Karpas-422 (cell line): ENCODE measurements around the gene TRIM43. TPM values are rescaled to one million over a fixed set of nuclear protein-coding genes. Genes with fewer than 3 reads are reported as not detected.
A peak's percentile ranks its signal among the peaks of the same experiment; 100 is the strongest.
"Not testable (repeated sequence)": the region's sequence is repeated elsewhere in the genome, so short reads cannot be mapped to it uniquely, and the experiment has no call there.

Source experiments
- DNase-seq: peaks from one replicate; pipeline ENCODE4 v3.0.0-alpha.2; 2015
- H2AFZ ChIP-seq: fragments of 200-600 bp; sonication (generic); 2 replicates; pipeline ENCODE4 v1.6.1; 2014; ENCODE audit warnings: antibody characterized with exemption, low read length, mixed read lengths
- H3K27ac ChIP-seq: fragments of 200-600 bp; sonication (generic); 2 replicates; pipeline ENCODE4 v1.5.1; 2014; ENCODE audit warnings: mild to moderate bottlenecking, low read length, moderate library complexity
- H3K27me3 ChIP-seq: fragments of 200-600 bp; sonication (generic); 2 replicates; pipeline ENCODE4 v1.6.1; 2014; ENCODE audit warnings: low read length, mixed read lengths
- H3K36me3 ChIP-seq: fragments of 200-600 bp; sonication (generic); 2 replicates; pipeline ENCODE4 v1.6.1; 2014; ENCODE audit warnings: low read length, mixed read lengths; ENCODE audit not compliant: insufficient read depth
- H3K4me1 ChIP-seq: fragments of 200-600 bp; sonication (generic); 2 replicates; pipeline ENCODE4 v1.6.1; 2014; ENCODE audit warnings: mild to moderate bottlenecking, low read length, mixed read lengths
- H3K4me2 ChIP-seq: fragments of 200-600 bp; sonication (generic); 2 replicates; pipeline ENCODE4 v1.6.1; 2014; ENCODE audit warnings: low read length, low read depth, mild to moderate bottlenecking; ENCODE audit not compliant: poor library complexity, severe bottlenecking
- H3K4me3 ChIP-seq: fragments of 200-600 bp; sonication (generic); 2 replicates; pipeline ENCODE4 v1.5.1; 2014; ENCODE audit warnings: mild to moderate bottlenecking, antibody characterized with exemption, low read length, mixed read lengths
- H3K79me2 ChIP-seq: fragments of 200-600 bp; sonication (generic); 2 replicates; pipeline ENCODE4 v1.6.1; 2014; ENCODE audit warnings: mild to moderate bottlenecking, low read length, mixed read lengths
- H3K9ac ChIP-seq: fragments of 200-600 bp; sonication (generic); 2 replicates; pipeline ENCODE4 v1.6.0; 2014; ENCODE audit warnings: low read length
- H3K9me2 ChIP-seq: fragments of 200-600 bp; sonication (generic), shearing (Covaris generic); replicated peaks from 2 replicates; pipeline ENCODE4 v1.6.0; 2014; ENCODE audit warnings: mild to moderate bottlenecking, low read length, moderate library complexity; ENCODE audit not compliant: insufficient read depth
- H3K9me3 ChIP-seq: fragments of 300-700, 200-600 bp; sonication (generic); 2 replicates; pipeline ENCODE4 v1.6.1; 2014; ENCODE audit warnings: low read length, mixed read lengths
- H4K20me1 ChIP-seq: fragments of 200-600 bp; sonication (generic); 2 replicates; pipeline ENCODE4 v1.6.1; 2014; ENCODE audit warnings: mild to moderate bottlenecking, antibody characterized with exemption, low read length, low read depth; ENCODE audit not compliant: insufficient read depth
- total RNA-seq: library from RNA; depleted of rRNA; stranded (reverse); fragments of >200 nt; shearing (Covaris generic); gene quantifications from 2 replicates; pipeline ENCODE4 v1.2.3, GENCODE V29; 2014; ENCODE audit warnings: low replicate concordance; rRNA removed

TRIM43 gene
- not detected in 2 replicates for total RNA-seq

DNA sequence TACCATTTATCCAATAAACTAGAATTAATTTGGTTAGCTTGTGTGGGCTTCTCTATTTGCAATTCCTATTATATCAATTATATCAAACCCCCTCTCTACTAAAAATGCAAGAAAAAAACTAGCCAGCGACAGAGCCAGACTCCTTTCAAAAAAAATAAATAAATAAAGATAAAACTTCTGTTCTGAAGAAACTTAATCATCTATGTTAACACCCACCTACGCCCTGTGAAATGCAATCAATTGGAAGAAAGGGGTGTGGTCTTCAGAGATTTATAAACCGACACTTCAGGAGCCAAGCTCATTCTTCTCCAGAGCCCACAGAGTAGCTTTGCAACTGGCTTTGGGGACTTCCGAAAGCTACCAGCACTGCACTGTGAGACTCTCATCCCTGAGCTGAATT is at the start of gene TRIM43:
TRIM43 (plus strand) TSS at position 301 of the 400 bp plus-strand sequence. CDS start 2,023 bp downstream, outside the sequence.
- H3K4me3 ChIP-seq, H3K79me2 ChIP-seq, H2AFZ ChIP-seq, H3K27me3 ChIP-seq, H3K9me3 ChIP-seq, H3K4me1 ChIP-seq, H3K27ac ChIP-seq, H3K4me2 ChIP-seq, H3K9ac ChIP-seq, H3K36me3 ChIP-seq, H4K20me1 ChIP-seq, H3K9me2 ChIP-seq, DNase-seq: not testable (repeated sequence)

DNA sequence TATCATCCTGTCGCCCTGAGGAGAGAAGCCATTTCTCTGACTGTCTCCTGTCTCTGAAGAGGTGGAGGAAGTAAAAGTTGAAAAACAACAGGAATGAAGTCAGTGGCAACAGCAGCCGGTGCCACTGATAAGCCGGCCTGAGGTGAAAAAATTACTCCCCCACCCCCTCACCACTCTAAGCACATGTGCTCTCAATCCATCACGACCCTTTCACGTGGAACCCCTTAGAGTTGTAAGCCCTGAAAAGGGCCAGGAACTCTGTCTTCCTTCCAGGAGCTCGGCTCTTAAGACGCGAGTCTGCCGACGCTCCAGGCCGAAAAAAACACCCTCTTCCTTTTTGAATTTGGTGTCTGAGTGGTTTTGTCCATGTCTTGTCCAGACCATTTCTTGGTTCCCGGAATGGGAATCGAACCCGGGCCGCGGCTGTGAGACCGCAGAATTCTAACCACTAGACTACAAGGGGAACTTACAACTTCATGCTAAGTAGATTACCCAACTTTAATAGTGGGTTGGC is 40.7 kb upstream of the TRIM43 start:
- no peak overlapping the region for H3K27ac ChIP-seq
- no peaks in the 10 kb centered on the region for H3K4me1 ChIP-seq
- H3K36me3 ChIP-seq = no peaks in the 10 kb centered on the region
- H3K79me2 ChIP-seq = no peaks in the 10 kb centered on the region
- H3K9me2 ChIP-seq = no peaks in the 10 kb centered on the region
- H3K4me3 ChIP-seq = no peak overlapping the region
- no peak overlapping the region for H3K4me2 ChIP-seq
- no peaks in the 10 kb centered on the region for H3K27me3 ChIP-seq
- H3K9ac ChIP-seq = no peak overlapping the region
- no peaks in the 10 kb centered on the region for H3K9me3 ChIP-seq
- DNase-seq = no peak
- H4K20me1 ChIP-seq = no peaks in the 10 kb centered on the region
- no peak overlapping the region for H2AFZ ChIP-seq

DNA sequence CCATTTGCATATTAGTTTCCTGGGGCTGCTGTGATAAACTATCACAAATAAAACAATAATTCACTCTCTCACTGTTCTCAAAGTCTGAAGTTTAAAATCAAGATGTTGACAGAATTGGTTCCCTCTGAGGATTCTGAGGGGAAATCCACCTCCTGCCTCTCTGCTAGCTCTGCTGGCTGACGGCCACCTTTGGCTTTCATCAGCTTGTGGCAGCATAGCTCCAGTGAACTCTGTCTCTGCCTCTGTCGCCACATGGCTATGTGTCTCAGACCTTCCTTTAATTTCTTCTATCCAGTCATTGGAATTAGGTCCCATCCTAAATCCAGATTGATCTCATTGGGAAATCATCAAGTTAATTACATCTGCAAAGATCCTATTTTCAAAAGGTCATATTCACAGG is 38.9 kb upstream of the TRIM43 start:
- Histone ChIP-seq H3K4me3 (no peak overlapping the region), H4K20me1 (no peaks in the 10 kb centered on the region), H3K4me2 (no peak overlapping the region), H3K36me3 (no peaks in the 10 kb centered on the region), H3K4me1 (no peaks in the 10 kb centered on the region), H3K79me2 (no peaks in the 10 kb centered on the region), H2AFZ (no peak overlapping the region), H3K27ac (no peak overlapping the region), H3K9me3 (no peaks in the 10 kb centered on the region), H3K9me2 (no peaks in the 10 kb centered on the region), H3K27me3 (no peaks in the 10 kb centered on the region), H3K9ac (no peak overlapping the region)
- DNase-seq = no peak

DNA sequence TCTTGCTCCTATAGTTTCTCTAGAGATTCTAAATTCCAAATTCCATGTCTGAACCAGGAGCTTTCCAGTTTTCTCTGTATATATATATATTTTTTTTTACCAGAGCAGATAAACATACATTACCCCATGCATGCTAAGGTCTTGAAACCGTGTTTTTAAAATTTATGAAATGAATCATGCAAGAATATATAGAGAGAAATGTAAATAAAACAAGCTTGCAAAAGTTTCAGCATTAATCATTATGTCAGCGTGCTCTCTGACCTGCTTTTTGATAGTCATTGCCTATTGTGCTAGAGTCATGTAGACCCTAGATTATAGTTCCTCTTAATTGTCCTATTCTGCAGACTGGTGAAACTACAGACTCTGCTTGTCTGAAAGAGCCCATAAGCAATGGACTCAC is 22.6 kb upstream of the TRIM43 start:
- H3K4me2 ChIP-seq = no peak overlapping the region
- H3K4me1 ChIP-seq = no peaks in the 10 kb centered on the region
- no peaks in the 10 kb centered on the region for H3K9me3 ChIP-seq
- H3K27me3 ChIP-seq = no peaks in the 10 kb centered on the region
- H4K20me1 ChIP-seq = no peaks in the 10 kb centered on the region
- H3K36me3 ChIP-seq = no peaks in the 10 kb centered on the region
- H3K27ac ChIP-seq = no peak overlapping the region
- H3K9ac ChIP-seq = no peak overlapping the region
- no peaks in the 10 kb centered on the region for H3K9me2 ChIP-seq
- no peak overlapping the region for H3K4me3 ChIP-seq
- DNase-seq = no peak
- H3K79me2 ChIP-seq = no peaks in the 10 kb centered on the region
- no peak overlapping the region for H2AFZ ChIP-seq

DNA sequence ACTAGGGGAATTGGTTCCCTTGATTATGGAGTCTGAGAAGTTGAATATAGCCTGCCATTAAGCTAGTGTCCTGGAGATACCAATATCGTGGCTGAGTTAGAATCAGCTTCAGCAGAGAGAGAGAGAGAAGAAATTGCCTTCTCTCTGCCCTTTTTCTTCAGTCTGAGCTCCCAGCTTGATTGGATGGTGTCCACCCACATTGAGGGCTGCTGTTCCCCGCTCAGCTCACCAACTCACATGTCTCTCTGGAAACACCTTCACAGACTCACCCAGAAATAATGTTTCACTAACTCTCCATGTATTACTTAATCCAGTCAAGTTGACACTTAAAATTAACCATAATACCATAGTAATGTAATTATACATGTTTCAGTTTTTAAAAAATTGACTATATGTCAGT is 17.9 kb upstream of the TRIM43 start:
- Histone ChIP-seq H3K4me3 (no peak overlapping the region), H3K27ac (no peak overlapping the region), H3K9ac (no peak overlapping the region), H4K20me1 (no peaks in the 10 kb centered on the region), H3K79me2 (no peaks in the 10 kb centered on the region), H3K4me1 (no peaks in the 10 kb centered on the region; the same call in 1 of the 2 replicates), H3K36me3 (no peaks in the 10 kb centered on the region), H2AFZ (no peak overlapping the region), H3K27me3 (no peaks in the 10 kb centered on the region), H3K9me2 (no peaks in the 10 kb centered on the region), H3K4me2 (no peak overlapping the region), H3K9me3 (no peaks in the 10 kb centered on the region)
- DNase-seq = no peak

DNA sequence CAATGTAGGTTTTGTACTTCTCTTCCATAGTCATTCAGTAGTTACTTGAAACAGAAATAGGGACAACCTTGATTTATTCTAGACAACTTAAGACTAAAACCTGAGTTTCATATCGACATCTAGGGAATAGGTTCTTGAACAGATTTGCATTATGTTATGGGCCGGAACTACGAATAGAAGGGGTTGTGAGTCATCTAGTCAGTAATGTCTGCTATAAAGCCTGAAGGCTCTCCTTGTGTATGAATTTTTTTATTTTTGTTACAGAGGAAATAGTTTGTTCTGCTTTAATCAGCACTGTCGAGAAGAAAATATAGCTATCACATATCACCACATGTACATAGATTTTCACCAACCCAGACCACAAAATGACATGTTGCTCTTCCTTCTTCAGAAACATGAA is 17.3 kb upstream of the TRIM43 start:
- Histone ChIP-seq H3K4me3 (no peak overlapping the region), H3K9me2 (no peaks in the 10 kb centered on the region), H4K20me1 (no peaks in the 10 kb centered on the region), H3K4me2 (no peak overlapping the region), H3K9me3 (no peaks in the 10 kb centered on the region), H3K4me1 (no peaks in the 10 kb centered on the region; the same call in 1 of the 2 replicates), H3K9ac (no peak overlapping the region), H2AFZ (no peak overlapping the region), H3K27me3 (no peaks in the 10 kb centered on the region), H3K36me3 (no peaks in the 10 kb centered on the region), H3K27ac (no peak overlapping the region), H3K79me2 (no peaks in the 10 kb centered on the region)
- peak; percentile 44 for DNase-seq

DNA sequence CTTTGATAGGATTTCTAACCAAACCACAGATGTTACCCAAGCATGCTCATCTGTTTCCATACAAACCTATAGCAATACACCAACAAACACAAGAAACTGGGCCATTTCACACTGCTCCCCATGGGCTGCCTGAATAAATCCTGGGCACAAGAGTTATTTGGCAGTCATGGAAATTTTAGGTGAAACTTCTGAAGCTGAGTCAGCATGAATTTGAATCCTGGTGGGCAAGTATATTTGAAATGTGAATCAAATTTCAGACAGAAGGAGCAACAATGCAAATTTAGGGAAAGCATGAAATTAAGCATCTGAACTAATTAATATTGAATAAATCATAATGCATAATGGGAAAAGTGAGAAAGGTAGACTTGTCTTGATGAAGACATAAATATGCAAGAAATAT is 15.9 kb upstream of the TRIM43 start:
- no peak overlapping the region for H3K4me2 ChIP-seq

DNA sequence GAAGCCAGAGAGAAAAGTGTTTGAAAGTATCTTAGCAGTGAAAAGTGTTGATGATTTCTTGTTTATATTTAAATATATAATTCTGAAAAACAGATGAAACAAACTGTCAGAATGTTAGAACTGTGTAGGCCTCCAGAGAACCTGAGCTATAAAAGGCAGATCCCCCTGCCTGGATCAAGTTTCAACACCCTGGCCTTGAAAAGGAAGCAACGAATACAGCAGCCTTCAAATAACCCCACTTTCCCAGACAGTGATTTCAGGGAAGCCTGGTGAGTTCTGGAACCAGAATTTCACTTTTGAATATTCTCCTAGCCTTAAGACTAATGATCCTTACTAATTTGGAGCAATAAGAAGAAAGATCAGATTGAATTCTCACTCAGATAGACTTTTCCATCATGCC is 13.3 kb upstream of the TRIM43 start:
- H3K27ac ChIP-seq = no peak overlapping the region
- no peaks in the 10 kb centered on the region for H3K27me3 ChIP-seq
- H3K9me3 ChIP-seq = no peaks in the 10 kb centered on the region
- H2AFZ ChIP-seq = no peak overlapping the region
- no peak overlapping the region for H3K4me2 ChIP-seq
- no peaks in the 10 kb centered on the region for H3K79me2 ChIP-seq
- no peaks in the 10 kb centered on the region for H4K20me1 ChIP-seq
- H3K4me3 ChIP-seq = no peak overlapping the region
- H3K9me2 ChIP-seq = no peaks in the 10 kb centered on the region
- H3K9ac ChIP-seq = no peak overlapping the region
- no peaks in the 10 kb centered on the region; the same call in 1 of the 2 replicates for H3K4me1 ChIP-seq
- no peaks in the 10 kb centered on the region for H3K36me3 ChIP-seq
- DNase-seq = no peak

More for the DNA sequence above, 15.9 kb upstream of the TRIM43 start:
- H3K79me2 ChIP-seq = no peaks in the 10 kb centered on the region
- no peak overlapping the region for H3K27ac ChIP-seq
- no peak for DNase-seq
- no peak overlapping the region for H2AFZ ChIP-seq
- no peak overlapping the region for H3K9ac ChIP-seq
- no peaks in the 10 kb centered on the region for H3K36me3 ChIP-seq
- H3K27me3 ChIP-seq = no peaks in the 10 kb centered on the region
- no peak overlapping the region for H3K4me3 ChIP-seq
- H3K4me1 ChIP-seq = no peaks in the 10 kb centered on the region; the same call in 1 of the 2 replicates
- no peaks in the 10 kb centered on the region for H4K20me1 ChIP-seq
- H3K9me2 ChIP-seq = no peaks in the 10 kb centered on the region
- no peaks in the 10 kb centered on the region for H3K9me3 ChIP-seq

DNA sequence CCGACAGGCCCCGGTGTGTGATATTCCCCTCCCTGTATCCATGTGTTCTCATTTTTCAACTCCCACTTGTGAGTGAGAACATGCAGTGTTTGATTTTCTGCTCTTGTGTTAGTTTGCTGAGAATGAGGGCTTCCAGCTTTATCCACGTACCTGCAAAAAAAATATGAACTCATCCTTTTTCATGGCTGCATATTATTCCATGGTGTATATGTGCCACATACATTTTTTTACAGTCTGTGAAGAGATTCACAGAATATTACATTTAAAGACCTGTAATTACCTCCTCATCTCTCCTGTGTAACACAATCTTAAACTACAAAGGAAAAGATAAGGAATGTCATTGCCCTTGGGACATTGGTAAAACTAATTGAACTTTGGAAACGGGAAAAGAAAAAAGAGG is 8.3 kb upstream of the TRIM43 start:
- not testable (repeated sequence) for H3K79me2 ChIP-seq, H3K9me2 ChIP-seq, H2AFZ ChIP-seq, H3K4me1 ChIP-seq, H3K9ac ChIP-seq, H3K4me3 ChIP-seq, H4K20me1 ChIP-seq, H3K4me2 ChIP-seq, H3K9me3 ChIP-seq, H3K36me3 ChIP-seq, H3K27ac ChIP-seq, DNase-seq, H3K27me3 ChIP-seq
